ENCODE measurements around the gene EPRS1. TPM values are rescaled to one million over a fixed set of nuclear protein-coding genes. Genes with fewer than 3 reads are reported as not detected.

The EPRS1 gene
- total RNA-seq, 3 donors from 2014 or later = 65.5 to 69.4 (median 67.6) TPM

- H3K4me1 ChIP-seq (ENCODE audit: low read depth) = no peaks in the 10 kb centered on the region
- intact Hi-C loops (cut with DNase I, micrococcal nuclease) = no loop called here
- H3K4me3 ChIP-seq = no peak overlapping the region
- no peaks in the 10 kb centered on the region for H3K9me3 ChIP-seq
- TF ChIP-seq CTCF (IDR thresholded peaks at IDR 0.05) = no peak
- no peaks in the 10 kb centered on the region for H3K36me3 ChIP-seq (ENCODE audit: low read depth)
- no peak for DNase-seq
- ATAC-seq = no peak
Measured at GRCh38 chr1:219999821-220000220, 46.5 kb downstream of the EPRS1 start.

Other genes with a start within 250 kb of the EPRS1 start
- gene SLC30A10, start 117.9 kb downstream of the EPRS1 start, total RNA-seq = 10 to 100 TPM; 11.3 to 38.0 (median 34.3) TPM
- 10 to 100 TPM; 39.6 to 87.1 (median 62.4) TPM for gene BPNT1, start 43.3 kb upstream of the EPRS1 start, total RNA-seq
- 10 to 100 TPM; 65.7 to 86.5 (median 73.6) TPM for gene IARS2, start 47.6 kb upstream of the EPRS1 start, total RNA-seq
- gene RAB3GAP2, start 225.9 kb upstream of the EPRS1 start, total RNA-seq = 10 to 100 TPM; 27.9 to 35.0 (median 31.1) TPM

All from mucosa of descending colon (tissue), 3 donors.